ENCODE measurements around the gene CEMP1.
"Not testable (repeated sequence)": the region's sequence is repeated elsewhere in the genome, so short reads cannot be mapped to it uniquely, and the experiment has no call there.

CEMP1 gene, protein sequence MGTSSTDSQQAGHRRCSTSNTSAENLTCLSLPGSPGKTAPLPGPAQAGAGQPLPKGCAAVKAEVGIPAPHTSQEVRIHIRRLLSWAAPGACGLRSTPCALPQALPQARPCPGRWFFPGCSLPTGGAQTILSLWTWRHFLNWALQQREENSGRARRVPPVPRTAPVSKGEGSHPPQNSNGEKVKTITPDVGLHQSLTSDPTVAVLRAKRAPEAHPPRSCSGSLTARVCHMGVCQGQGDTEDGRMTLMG

DNA sequence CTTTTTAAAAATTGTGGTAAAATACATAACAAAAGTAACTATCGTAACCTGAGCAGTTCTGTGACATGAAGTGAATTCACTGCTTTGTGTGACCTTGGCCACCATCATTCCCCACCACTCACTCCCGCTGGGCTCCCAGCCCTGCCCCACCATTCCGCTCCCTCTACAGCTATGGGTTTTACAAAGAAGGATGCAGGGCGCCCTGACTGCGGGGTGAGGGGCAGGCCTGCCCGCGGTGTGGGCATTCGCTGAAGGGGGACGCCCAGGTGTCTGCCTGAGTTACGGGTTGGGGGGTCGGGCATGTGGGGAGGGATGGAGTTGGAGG, at the start of gene CEMP1:
Gene CEMP1, minus strand, starts transcription at position 38 of the 325 bp plus-strand sequence. CDS start 335 bp downstream, outside the sequence.
- no peak for ATAC-seq
- peak within 1 kb of the TSS; percentile 97 for H3K27ac Mint-ChIP-seq
- H3K36me3 Mint-ChIP-seq (ENCODE audit: low read depth): peaks cover 2% of the 10 kb centered on the region
- H3K4me1 Mint-ChIP-seq: peaks cover 18% of the 10 kb centered on the region
- no peaks in the 10 kb centered on the region for H3K27me3 Mint-ChIP-seq
- no peak for DNase-seq
- peak within 1 kb of the TSS; percentile 89 for H3K4me3 Mint-ChIP-seq
- H3K9me3 Mint-ChIP-seq: no peaks in the 10 kb centered on the region

DNA sequence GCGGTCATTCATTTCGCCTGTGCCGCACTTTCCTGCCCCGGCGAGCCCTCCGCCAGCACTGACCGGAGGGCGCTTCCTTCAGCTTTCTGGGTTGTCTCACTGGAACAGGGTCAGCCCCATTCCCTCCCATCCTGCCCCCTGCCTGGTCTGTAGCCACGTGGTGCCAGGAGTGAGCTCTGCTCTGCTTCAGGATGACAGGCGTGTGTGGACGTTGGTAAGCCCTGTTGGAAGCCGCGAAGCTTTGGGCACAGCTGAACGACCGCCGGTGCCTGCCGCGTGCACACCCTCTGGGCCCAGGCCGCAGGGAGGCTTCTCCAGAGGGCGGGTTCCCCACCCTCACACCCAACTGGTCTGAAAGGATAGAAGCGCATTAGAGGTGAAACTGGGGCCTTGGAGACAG, 49.6 kb upstream of the CEMP1 start:
- not testable (repeated sequence) for H3K4me3 Mint-ChIP-seq; ATAC-seq; H3K36me3 Mint-ChIP-seq (ENCODE audit: low read depth); H3K27ac Mint-ChIP-seq; DNase-seq; H3K4me1 Mint-ChIP-seq; H3K27me3 Mint-ChIP-seq; H3K9me3 Mint-ChIP-seq

DNA sequence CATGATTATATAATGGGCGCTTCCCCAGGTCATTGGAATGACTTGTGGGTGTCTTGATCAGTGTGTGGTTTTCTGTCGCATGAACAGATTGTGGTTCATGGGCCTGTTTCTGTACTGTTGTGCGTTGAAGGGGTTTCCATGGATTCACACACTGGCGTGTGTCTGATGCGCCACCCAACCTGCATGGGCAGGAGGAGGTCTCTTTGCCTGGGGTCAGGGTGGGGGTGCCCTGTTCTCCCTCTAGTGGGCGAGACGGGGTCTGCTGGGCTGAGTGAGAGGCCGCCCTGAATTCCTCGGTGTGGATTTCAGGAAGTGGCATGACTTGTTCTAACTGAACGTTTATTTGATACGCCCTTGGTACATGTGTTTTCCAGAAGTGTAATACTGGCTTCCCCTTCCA, 48.9 kb upstream of the CEMP1 start:
- ATAC-seq: peak; percentile 56
- H3K9me3 Mint-ChIP-seq; DNase-seq; H3K36me3 Mint-ChIP-seq (ENCODE audit: low read depth); H3K27ac Mint-ChIP-seq; H3K4me3 Mint-ChIP-seq; H3K4me1 Mint-ChIP-seq; H3K27me3 Mint-ChIP-seq: not testable (repeated sequence)

DNA sequence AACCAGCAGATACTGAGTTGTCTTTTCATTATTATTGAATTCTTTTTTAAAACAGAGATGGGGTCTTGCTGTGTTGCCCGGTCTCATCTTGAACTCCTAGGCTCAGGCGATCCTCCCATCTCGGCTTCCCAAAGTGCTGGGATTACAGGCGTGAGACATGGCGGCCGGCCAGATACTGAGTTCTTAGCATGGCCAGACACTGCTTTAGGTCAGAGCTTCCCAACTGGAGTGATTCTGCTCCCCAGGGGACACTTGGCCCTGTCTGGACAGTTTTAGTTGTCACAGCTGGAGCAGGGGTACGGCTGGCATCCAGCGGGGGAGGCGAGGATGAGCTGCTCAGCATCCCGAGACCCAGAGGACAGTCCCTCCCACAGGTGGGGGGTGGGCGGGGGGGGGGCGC, 47.7 kb upstream of the CEMP1 start:
- not testable (repeated sequence) for H3K4me1 Mint-ChIP-seq; H3K27me3 Mint-ChIP-seq; ATAC-seq; H3K4me3 Mint-ChIP-seq; DNase-seq; H3K36me3 Mint-ChIP-seq (ENCODE audit: low read depth); H3K27ac Mint-ChIP-seq; H3K9me3 Mint-ChIP-seq

DNA sequence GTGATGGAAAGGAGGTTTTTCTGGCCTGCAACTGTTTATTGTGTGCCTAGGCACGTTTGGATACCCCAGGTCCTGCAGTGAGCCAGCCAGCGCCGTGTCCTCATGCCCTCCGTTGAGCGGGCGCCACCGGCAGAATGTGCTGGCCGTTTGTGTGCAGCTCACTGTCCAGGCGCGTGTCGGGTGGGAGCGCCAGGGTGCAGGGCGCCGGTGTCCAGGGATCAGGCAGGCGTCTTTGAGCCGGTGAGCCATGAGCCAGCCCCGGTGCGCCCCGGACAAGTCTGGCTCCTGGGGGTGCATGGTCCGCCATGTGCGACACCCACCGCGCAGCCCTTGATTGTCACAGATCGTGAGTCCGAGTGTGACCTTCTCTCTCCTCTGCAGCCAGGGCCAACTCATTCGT, 45.8 kb upstream of the CEMP1 start:
- H3K27me3 Mint-ChIP-seq; H3K27ac Mint-ChIP-seq; H3K9me3 Mint-ChIP-seq; H3K36me3 Mint-ChIP-seq (ENCODE audit: low read depth); H3K4me1 Mint-ChIP-seq; ATAC-seq; H3K4me3 Mint-ChIP-seq; DNase-seq: not testable (repeated sequence)

DNA sequence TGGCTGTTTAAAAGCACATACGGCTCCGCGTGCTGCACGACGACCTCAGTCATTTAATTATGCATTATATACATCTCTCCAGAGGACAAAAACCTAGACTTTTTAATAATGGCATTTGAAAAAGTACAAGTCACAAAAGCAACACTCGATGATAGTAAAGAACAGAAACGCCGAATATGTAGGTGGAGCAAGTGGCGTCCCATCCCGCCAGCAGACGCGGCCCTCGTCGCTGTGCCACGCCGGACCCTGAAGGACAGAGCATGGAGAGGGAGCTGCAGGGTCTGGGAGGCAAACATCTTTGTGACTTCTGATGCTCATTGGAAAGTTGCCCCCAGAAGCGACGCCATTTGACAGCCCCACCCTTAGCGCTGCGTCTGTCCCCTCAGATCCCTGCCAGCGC, 44.6 kb upstream of the CEMP1 start:
- not testable (repeated sequence) for H3K4me1 Mint-ChIP-seq; H3K36me3 Mint-ChIP-seq (ENCODE audit: low read depth); H3K9me3 Mint-ChIP-seq; H3K4me3 Mint-ChIP-seq; DNase-seq; ATAC-seq; H3K27me3 Mint-ChIP-seq; H3K27ac Mint-ChIP-seq

DNA sequence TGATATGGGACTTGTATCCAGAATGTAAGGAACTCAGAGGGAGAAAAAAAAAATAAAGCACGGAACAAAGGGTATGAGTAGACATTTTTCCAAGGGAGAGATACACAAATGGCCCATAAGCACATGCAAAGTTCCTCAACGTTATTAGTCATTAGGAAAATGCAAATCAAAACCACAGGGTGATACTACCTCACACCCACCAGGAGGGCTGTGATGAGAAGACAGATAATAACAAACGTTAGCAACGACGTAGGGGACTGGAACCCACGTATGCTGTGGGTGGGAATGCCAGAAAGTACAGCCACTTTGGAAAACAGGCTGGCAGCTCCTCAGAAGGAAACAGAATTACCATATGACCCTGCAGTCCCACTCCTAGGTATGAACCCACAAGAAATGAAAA, 41.5 kb upstream of the CEMP1 start:
- H3K36me3 Mint-ChIP-seq (ENCODE audit: low read depth): not testable (repeated sequence)
- ATAC-seq: peak; percentile 86

DNA sequence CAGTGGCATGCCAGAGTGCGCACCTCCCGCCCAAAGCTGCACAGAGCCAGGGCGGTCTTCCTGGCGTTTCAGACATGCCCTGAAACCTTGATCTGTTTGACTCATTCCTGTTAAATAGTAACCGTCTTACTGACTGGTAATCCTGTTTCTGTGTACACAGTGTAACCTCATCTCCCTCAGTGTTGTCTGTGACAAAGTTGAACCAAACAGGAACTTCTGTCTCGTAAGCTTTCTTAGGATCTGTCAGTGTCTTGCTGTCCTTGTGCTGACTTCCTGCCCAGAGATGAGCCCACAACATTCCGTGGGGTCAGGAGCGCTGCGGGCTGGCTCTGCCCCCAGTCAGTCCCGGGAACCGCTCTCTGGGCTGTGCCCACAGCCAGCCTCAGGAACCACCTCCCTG, 37.4 kb upstream of the CEMP1 start:
- H3K27ac Mint-ChIP-seq; H3K36me3 Mint-ChIP-seq (ENCODE audit: low read depth); H3K4me1 Mint-ChIP-seq; H3K9me3 Mint-ChIP-seq; H3K4me3 Mint-ChIP-seq; ATAC-seq; DNase-seq; H3K27me3 Mint-ChIP-seq: not testable (repeated sequence)

More for the DNA sequence above, 41.5 kb upstream of the CEMP1 start:
- H3K4me1 Mint-ChIP-seq, DNase-seq, H3K27ac Mint-ChIP-seq, H3K4me3 Mint-ChIP-seq, H3K27me3 Mint-ChIP-seq, H3K9me3 Mint-ChIP-seq: not testable (repeated sequence)

DNA sequence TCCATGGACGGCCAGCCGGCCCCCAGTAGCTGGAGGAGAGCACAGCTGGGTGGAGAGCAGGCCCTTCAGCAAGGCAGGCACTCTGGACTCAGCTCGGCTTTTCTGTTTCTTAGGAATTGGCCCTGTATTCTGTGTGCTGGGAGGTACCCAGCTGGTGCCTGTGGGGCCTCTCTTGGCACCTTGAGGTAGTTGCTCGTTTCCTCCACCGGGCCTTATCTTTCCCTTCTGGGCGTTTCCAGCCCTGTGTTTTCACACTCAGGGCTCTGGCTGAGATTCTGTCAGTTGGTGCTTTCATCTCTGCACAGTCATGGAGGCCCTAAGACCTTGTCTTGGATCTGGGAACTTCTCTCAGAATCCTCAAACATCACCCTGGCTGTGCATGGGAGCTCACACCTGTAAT, 36.3 kb upstream of the CEMP1 start:
- not testable (repeated sequence) for H3K27ac Mint-ChIP-seq; H3K9me3 Mint-ChIP-seq; ATAC-seq; H3K27me3 Mint-ChIP-seq; DNase-seq; H3K4me3 Mint-ChIP-seq; H3K36me3 Mint-ChIP-seq (ENCODE audit: low read depth); H3K4me1 Mint-ChIP-seq

DNA sequence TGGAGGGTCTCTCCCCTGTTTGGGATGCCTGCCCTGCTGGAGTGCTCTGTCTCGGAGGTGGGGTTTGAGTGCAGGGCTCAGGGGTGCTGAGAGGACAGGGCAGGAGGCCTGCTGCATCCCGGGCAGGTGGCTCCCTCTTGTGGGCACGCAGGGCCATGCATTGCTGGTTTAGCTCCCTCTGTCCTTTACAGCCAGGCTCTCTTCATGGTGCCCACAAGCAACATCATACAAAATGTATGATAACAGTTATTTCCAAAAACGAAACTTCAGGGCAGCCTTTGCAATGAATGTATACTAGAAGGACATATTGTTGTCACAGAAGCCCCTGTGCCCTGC, 29.6 kb upstream of the CEMP1 start:
- H3K4me1 Mint-ChIP-seq; H3K27ac Mint-ChIP-seq; H3K4me3 Mint-ChIP-seq; H3K27me3 Mint-ChIP-seq; H3K36me3 Mint-ChIP-seq (ENCODE audit: low read depth); H3K9me3 Mint-ChIP-seq: not testable (repeated sequence)
- peak; percentile 93 for ATAC-seq
- DNase-seq: peak; percentile 71

DNA sequence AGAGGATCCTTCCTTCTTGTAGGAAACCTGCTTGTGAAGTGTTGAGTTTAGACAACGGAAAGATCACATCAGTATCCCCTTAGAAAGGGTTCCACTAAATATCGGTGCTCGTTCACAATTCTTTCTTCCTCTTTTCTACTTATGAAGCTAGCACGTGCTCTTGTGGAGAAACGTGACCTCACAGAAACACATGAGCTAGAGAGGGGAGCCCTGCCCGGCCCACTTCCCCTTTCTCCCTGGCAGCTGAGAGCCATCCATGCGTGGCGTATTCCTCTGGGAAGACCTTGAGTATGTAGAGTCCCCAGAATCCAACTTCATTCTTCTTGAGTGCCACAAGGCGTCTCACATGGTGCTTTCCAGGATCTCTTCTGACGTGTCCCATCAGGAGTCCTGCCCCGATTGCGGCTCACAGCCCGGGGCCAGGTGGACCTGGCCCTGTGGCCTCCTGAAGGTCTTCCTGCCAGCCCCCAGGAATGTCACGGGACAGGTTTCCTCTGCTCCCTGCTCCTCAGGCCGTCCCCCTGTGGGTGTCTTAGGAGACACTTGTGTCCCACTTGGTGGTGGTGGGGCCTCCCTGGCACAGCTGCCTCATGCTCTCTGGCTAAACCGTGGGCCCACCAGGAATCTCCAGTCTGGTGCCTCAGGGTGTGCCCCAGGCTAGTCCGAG, 29.1 kb upstream of the CEMP1 start:
- not testable (repeated sequence) for DNase-seq; H3K4me3 Mint-ChIP-seq; H3K27me3 Mint-ChIP-seq; H3K4me1 Mint-ChIP-seq; ATAC-seq; H3K27ac Mint-ChIP-seq; H3K36me3 Mint-ChIP-seq (ENCODE audit: low read depth); H3K9me3 Mint-ChIP-seq

DNA sequence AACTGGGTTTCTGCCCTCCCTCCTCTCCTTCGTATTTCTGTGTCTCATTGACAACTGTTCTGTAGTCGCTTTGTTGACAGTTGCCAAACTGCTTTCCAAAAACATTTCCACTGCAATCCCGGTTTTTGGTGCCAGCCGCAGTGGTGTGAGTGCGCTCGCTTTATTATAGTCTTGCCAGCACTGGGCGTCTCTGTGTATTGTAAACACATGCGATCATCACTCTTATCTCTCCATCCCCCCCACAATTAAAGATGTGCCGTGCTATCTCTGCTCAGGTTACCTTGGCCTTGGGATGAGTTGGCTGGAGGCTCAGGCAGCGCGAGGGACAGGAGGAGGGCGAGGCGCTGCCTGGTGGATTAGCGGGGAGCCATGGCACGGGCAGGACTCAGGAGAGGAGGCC, 25.9 kb upstream of the CEMP1 start:
- H3K36me3 Mint-ChIP-seq (ENCODE audit: low read depth); H3K4me1 Mint-ChIP-seq; H3K4me3 Mint-ChIP-seq; H3K9me3 Mint-ChIP-seq; DNase-seq; H3K27ac Mint-ChIP-seq; ATAC-seq; H3K27me3 Mint-ChIP-seq: not testable (repeated sequence)

DNA sequence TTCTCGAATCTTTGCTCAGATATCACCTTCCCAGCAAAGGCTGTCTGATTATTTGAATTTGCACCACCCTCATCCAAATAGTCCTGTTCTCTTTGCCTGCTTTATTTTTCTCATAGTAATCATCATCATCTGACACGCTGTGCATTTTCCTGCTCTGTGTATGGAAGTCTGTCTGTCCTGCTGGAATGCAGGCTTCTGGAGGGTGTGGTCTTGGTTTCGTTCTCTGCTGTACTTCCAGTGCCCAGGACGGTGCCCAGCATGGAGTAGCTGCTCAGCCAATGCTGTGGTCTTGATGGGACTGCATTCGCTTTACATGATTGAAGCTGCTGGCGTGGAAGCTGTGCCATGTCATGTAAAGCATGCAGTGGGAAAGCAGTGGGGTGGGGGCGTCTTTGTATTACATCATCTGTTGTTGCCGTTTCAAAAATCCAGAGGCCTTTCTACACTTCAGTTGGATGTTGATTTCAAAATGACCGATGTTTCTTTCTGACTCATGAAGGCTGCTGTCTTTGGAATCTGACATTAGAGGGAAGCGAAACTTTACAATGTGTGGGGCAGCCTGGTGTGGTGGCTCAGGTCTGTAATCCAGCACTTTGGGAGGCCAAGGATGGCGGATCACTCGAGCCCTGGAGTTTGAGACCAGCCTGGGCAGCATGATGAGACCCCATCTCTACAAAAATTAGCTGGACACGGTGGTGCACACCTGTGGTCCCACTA, 23.7 kb upstream of the CEMP1 start:
- ATAC-seq; H3K27ac Mint-ChIP-seq; H3K4me1 Mint-ChIP-seq; DNase-seq; H3K27me3 Mint-ChIP-seq; H3K36me3 Mint-ChIP-seq (ENCODE audit: low read depth); H3K4me3 Mint-ChIP-seq; H3K9me3 Mint-ChIP-seq: not testable (repeated sequence)

DNA sequence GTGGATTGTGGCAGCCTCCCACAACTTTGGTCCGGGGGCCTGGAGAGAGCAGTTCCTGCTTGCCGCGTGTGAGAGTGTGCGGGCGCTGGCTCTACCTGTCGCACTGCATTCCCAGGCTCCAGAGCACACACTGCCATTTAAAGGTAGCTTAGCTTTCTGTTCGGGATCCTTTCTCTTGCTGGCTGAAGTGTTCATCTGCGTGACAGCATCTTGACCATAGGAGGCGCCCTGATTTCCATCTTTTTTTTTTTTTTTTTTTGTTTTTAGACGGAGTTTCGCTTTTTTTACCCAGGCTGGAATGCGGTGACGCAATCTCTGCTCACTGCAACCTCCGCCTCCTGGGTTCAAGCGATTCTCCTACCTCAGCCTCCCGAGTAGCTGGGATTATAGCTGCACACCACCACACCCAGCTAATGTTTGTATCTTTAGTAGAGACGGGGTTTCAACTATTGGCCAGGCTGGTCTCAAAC, 20.2 kb upstream of the CEMP1 start:
- not testable (repeated sequence) for DNase-seq; H3K36me3 Mint-ChIP-seq (ENCODE audit: low read depth)

DNA sequence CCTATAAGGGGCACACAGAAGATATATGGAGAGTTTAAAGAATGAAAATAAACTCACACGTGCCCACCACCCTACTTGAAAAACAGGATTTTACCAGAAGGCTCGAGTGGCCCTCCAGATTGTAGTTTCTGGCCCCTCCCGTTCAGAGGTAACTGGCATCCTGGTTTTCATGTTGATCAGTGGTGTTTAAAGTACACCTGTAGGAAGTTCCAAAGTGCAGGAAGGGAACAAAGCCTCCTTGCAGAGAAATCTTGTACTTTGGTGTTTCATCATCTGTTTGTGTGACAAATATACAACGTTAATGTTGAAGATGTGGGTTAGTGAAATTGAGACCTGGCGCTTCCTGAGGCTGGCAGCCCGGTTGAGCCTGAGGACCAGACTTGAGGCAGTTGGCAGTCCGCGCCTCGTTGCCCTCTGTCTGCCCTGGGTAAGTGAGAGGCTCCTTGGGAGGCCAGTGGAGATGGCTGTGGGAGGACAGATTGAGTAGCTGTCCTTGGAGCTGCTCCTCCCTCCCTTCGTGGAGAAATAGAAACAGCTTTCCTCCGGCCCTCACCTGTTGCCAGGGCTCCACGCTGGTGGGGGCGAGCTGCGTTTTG, 19.2 kb upstream of the CEMP1 start:
- H3K27me3 Mint-ChIP-seq: not testable (repeated sequence)

More for the DNA sequence above, 20.2 kb upstream of the CEMP1 start:
- not testable (repeated sequence) for ATAC-seq, H3K9me3 Mint-ChIP-seq, H3K4me3 Mint-ChIP-seq, H3K27me3 Mint-ChIP-seq, H3K27ac Mint-ChIP-seq, H3K4me1 Mint-ChIP-seq

More for the DNA sequence above, 19.2 kb upstream of the CEMP1 start:
- H3K4me3 Mint-ChIP-seq; H3K4me1 Mint-ChIP-seq; DNase-seq; H3K27ac Mint-ChIP-seq; H3K9me3 Mint-ChIP-seq; ATAC-seq; H3K36me3 Mint-ChIP-seq (ENCODE audit: low read depth): not testable (repeated sequence)
